Endothelial cell of umbilical vein (primary cell): ENCODE measurements around the gene GLUL. TPM values are rescaled to one million over a fixed set of nuclear protein-coding genes. Genes with fewer than 3 reads are reported as not detected.

Experiments
- BruUV-seq: library from RNA; stranded (reverse); fragments of 400-500 nt; replicated peaks from 2 replicates; lab custom pipeline; 2021; lab: Mats Ljungman, UMichigan
- CTCF ChIA-PET: fragments of 300-600, 350-600 bp; sonication (Branson Sonifier 250); formaldehyde crosslinking; loops from one replicate; lab custom pipeline; 2021; ENCODE audit warnings: antibody characterized with exemption, inconsistent platforms; lab: Charles Lee
- POLR2A ChIA-PET: fragments of 300-600, 350-600 bp; sonication (Branson Sonifier 250); formaldehyde crosslinking; loops from one replicate; lab custom pipeline; 2021; ENCODE audit warnings: antibody characterized with exemption, inconsistent platforms; lab: Charles Lee
- DNase-seq: peaks from one replicate; pipeline ENCODE4 v3.0.0-alpha.2; 2011; ENCODE audit warnings: low read depth, low spot score
- FAIRE-seq: peaks from 2 replicates; lab custom pipeline; 2011; peaks lifted over from hg19 to GRCh38; lab: Jason Lieb, UNC
- H2AFZ ChIP-seq: 2 replicates; pipeline ENCODE4 v1.6.0; 2012; ENCODE audit warnings: low read depth, low read length, control low read depth, inconsistent platforms
- H3K27ac ChIP-seq: 2 replicates; pipeline ENCODE4 v1.5.1; 2011; ENCODE audit warnings: low read depth, mild to moderate bottlenecking, control low read depth, low read length, moderate library complexity; ENCODE audit not compliant: insufficient read depth
- H3K27me3 ChIP-seq, 2 experiments: 2 replicates each; pipeline versions ENCODE4 v1.6.0 to v1.6.1; 2011; ENCODE audit warnings: low read length in 2 of 2, mixed read lengths in 1 of 2; ENCODE audit not compliant: control insufficient read depth in 2 of 2, insufficient read depth in 2 of 2
- H3K36me3 ChIP-seq, 2 experiments: 2 replicates in 1 of 2; 3 replicates in 1 of 2; pipeline ENCODE4 v1.5.1; 2011; ENCODE audit warnings: low read length in 2 of 2, mild to moderate bottlenecking in 1 of 2, moderate library complexity in 1 of 2; ENCODE audit not compliant: control insufficient read depth in 2 of 2, insufficient read depth in 2 of 2; ENCODE audit errors: extremely low read depth in 1 of 2
- H3K4me1 ChIP-seq: 3 replicates; pipeline ENCODE4 v1.5.1; 2011; ENCODE audit warnings: mild to moderate bottlenecking, low read length; ENCODE audit not compliant: control insufficient read depth, insufficient read depth; ENCODE audit errors: extremely low read depth
- H3K4me2 ChIP-seq: 2 replicates; pipeline ENCODE4 v1.6.1; 2011; ENCODE audit warnings: low read length, control low read depth, mixed read lengths; ENCODE audit not compliant: insufficient read depth
- H3K4me3 ChIP-seq, 3 experiments: fragments of 200-600 bp in 1 of 3; sonication (generic), shearing (Covaris generic) in 1 of 3; replicated peaks in 1 of 3; 2 replicates each; pipeline ENCODE4 v1.5.1; 2011 to 2016; ENCODE audit warnings: control low read depth in 3 of 3, low read length in 3 of 3, mild to moderate bottlenecking in 2 of 3, inconsistent platforms in 1 of 3, low read depth in 1 of 3, moderate library complexity in 1 of 3; ENCODE audit not compliant: insufficient read depth in 1 of 3
- H3K79me2 ChIP-seq: 2 replicates; pipeline ENCODE4 v1.6.0; 2012; ENCODE audit warnings: low read length, inconsistent platforms; ENCODE audit not compliant: control insufficient read depth, insufficient read depth
- H3K9ac ChIP-seq: replicated peaks from 2 replicates; pipeline ENCODE3; 2011; ENCODE audit warnings: low read length, control low read depth; ENCODE audit not compliant: insufficient read depth; ENCODE audit errors: extremely low read depth
- H3K9me1 ChIP-seq: replicated peaks from 3 replicates; pipeline ENCODE4 v1.6.0; 2011; ENCODE audit warnings: mild to moderate bottlenecking, low read length; ENCODE audit not compliant: control insufficient read depth, insufficient read depth; ENCODE audit errors: extremely low read depth
- H3K9me3 ChIP-seq: replicated peaks from 2 replicates; pipeline ENCODE4 v1.5.1; 2012; ENCODE audit warnings: low read length, inconsistent platforms; ENCODE audit not compliant: control insufficient read depth, insufficient read depth
- H4K20me1 ChIP-seq: replicated peaks from 2 replicates; pipeline ENCODE3; 2011; ENCODE audit warnings: mild to moderate bottlenecking, low read length; ENCODE audit not compliant: control insufficient read depth, insufficient read depth; ENCODE audit errors: extremely low read depth
- CTCF ChIP-seq, 2 donors: IDR thresholded peaks; 1 replicate in 1 of 2; 2 replicates in 1 of 2; pipeline ENCODE4 v1.5.1; 2011; ENCODE audit warnings: low read length in 2 of 2, mild to moderate bottlenecking in 2 of 2, moderate library complexity in 2 of 2, control low read depth in 1 of 2, inconsistent platforms in 1 of 2, low read depth in 1 of 2; ENCODE audit not compliant: insufficient read depth in 1 of 2; ENCODE audit errors: extremely low read depth in 1 of 2
- EZH2 ChIP-seq: IDR thresholded peaks from 2 replicates; pipeline ENCODE4 v1.6.1; 2012; ENCODE audit warnings: borderline replicate concordance, low read depth, mild to moderate bottlenecking, moderate library complexity, low read length, inconsistent platforms; ENCODE audit not compliant: severe bottlenecking
- FOS ChIP-seq: IDR thresholded peaks from 2 replicates; pipeline ENCODE4 v1.6.1; 2011; ENCODE audit warnings: mild to moderate bottlenecking, low read length, moderate library complexity, borderline replicate concordance; ENCODE audit not compliant: insufficient read depth
- GATA2 ChIP-seq: IDR thresholded peaks from 2 replicates; pipeline ENCODE4 v1.7.0; 2011; ENCODE audit warnings: low read depth, mild to moderate bottlenecking, moderate library complexity, mixed read lengths, low read length; ENCODE audit not compliant: insufficient read length, insufficient read depth
- JUN ChIP-seq: IDR thresholded peaks from 2 replicates; pipeline ENCODE4 v1.6.1; 2011; ENCODE audit warnings: borderline replicate concordance, low read depth; ENCODE audit not compliant: insufficient read length, insufficient read depth
- MYC ChIP-seq: IDR thresholded peaks from one replicate; pipeline ENCODE4 v1.6.1; 2011; ENCODE audit warnings: mild to moderate bottlenecking, low read depth, low read length
- POLR2A ChIP-seq: IDR thresholded peaks from 2 replicates; pipeline ENCODE4 v1.6.1; 2012; ENCODE audit warnings: low read depth, mild to moderate bottlenecking, control low read depth, low read length
- POLR2AphosphoS5 ChIP-seq: IDR thresholded peaks from 2 replicates; pipeline ENCODE4 v1.6.1; 2012; ENCODE audit warnings: low read depth, mild to moderate bottlenecking, control low read depth, low read length, moderate library complexity; ENCODE audit not compliant: insufficient read depth
- dilution Hi-C: fragments of 300-500 bp; cut with MboI; formaldehyde crosslinking; loops from one replicate; pipeline ENCODE4 v1.15.0; 2019; ENCODE audit warnings: low sequenced_read_pairs; ENCODE audit not compliant: extremely low pct_ligation_motif_present
- intact Hi-C: fragments of 100-400 bp; cut with micrococcal nuclease; formaldehyde crosslinking; loops from one replicate; pipeline ENCODE4 v1.10.0; 2022
- polyA plus RNA-seq, 4 experiments: library from polyadenylated mRNA; depleted of rRNA in 3 of 4; stranded (reverse) in 3 of 4; unstranded in 1 of 4; fragments of >200 nt; gene quantifications; 2 replicates each; pipeline versions ENCODE4 v1.2.1 to v1.2.3, GENCODE V29; 2011 to 2012; ENCODE audit warnings: missing spikeins in 1 of 4
- total RNA-seq: library from RNA; stranded (reverse); gene quantifications from 2 replicates; pipeline ENCODE4 v1.2.3, GENCODE V29; 2021
- TF ChIP-seq, protein P1 (sequence below): IDR thresholded peaks from 2 replicates; pipeline ENCODE4 v1.6.1; 2011; ENCODE audit not compliant: insufficient read depth, insufficient read length

GLUL gene
- total and polyA plus RNA-seq, 2 donors (not counting 3 experiments of a cell fraction or from before 2014, with no cell fraction given) = 172 to 187 TPM

DNA sequence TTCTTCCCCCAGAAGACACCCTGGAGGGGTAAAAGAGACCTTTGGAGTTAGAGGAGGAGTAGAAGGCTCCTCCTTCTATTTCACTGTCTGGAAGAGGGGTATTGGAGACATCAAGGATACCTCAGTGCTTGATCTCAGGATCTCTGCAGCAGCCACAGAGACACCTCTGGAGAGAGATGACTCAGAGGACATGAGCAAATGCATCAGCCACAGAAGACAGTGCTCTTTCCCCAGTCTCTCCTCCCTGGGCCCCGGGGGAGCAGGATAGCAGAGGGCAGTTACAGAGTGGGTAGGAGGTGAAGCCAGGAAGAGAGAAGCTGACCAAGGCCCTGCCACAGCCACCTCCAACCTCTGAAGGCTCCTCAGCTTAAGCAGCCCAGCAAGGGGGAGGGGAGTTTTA, 24.2 kb upstream of the GLUL start:
- DNase-seq (no peak), FAIRE-seq (no peak)
- Histone ChIP-seq H3K9ac (no peak overlapping the region), H3K9me1 (no peaks in the 10 kb centered on the region), H3K4me3 (no peak overlapping the region), H3K9me3 (no peaks in the 10 kb centered on the region), H3K27ac (no peak overlapping the region), H2AFZ (no peak overlapping the region), H3K4me2 (no peak overlapping the region), H3K79me2 (no peaks in the 10 kb centered on the region), H3K36me3 (no peaks in the 10 kb centered on the region), H4K20me1 (no peaks in the 10 kb centered on the region), H3K4me1 (no peaks in the 10 kb centered on the region), H3K27me3 (no peaks in the 10 kb centered on the region)
- no TSS peak for BruUV-seq
- POLR2A ChIA-PET = no interaction called here
- CTCF ChIA-PET = no interaction called here
- intact Hi-C loops = no loop called here
- dilution Hi-C loops = no loop called here
- TF ChIP-seq POLR2A = no peak
- no peak for TF ChIP-seq GATA2
- TF ChIP-seq POLR2AphosphoS5 = no peak
- no peak for TF ChIP-seq CTCF (IDR thresholded peaks at IDR 0.05; ENCODE audit: extremely low read depth in 1 of 2, insufficient read depth in 1 of 2, low read depth in 1 of 2, low read length in 2 of 2)
- no peak for TF ChIP-seq JUN
- TF ChIP-seq FOS = no peak
- TF ChIP-seq, protein P1, sequence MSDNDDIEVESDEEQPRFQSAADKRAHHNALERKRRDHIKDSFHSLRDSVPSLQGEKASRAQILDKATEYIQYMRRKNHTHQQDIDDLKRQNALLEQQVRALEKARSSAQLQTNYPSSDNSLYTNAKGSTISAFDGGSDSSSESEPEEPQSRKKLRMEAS = no peak
- TF ChIP-seq EZH2 = no peak
- TF ChIP-seq MYC = no peak
